ENCODE data around the gene RCAN1. TPM values are rescaled to one million over a fixed set of nuclear protein-coding genes. Genes with fewer than 3 reads are reported as not detected.

RCAN1 gene
- total and polyA plus RNA-seq, 2 of the 8 experiments (the other 6 are each of a cell fraction or from before 2014, with no cell fraction given): 1.7 to 6.4 TPM

DNA sequence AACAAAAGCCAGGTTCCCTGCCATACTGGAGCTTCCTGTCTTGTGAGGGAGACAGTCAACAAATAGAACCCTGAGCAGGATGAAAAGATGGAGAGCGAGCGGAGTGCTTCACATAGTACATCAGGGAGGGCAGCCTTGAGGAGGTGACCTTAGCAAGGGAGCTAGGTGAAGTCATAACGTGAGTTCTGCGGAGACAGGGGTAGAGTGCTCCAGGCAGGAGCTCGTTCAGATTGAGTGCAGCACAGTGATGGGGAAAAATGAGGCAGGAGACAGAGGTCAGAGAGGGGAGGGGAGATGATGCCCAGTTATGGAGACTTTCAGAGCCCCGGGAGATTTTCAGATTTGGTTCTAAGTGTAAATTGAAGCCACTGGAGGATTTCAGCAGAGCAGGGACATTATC lies 38.6 kb upstream of the RCAN1 start:
- Histone ChIP-seq H2BK12ac (ENCODE audit: low read depth, low read length) (no peak overlapping the region), H2BK120ac (replicated peaks; ENCODE audit: low read depth, low read length) (no peak overlapping the region), H3K23me2 (ENCODE audit: low read depth, low read length) (no peaks in the 10 kb centered on the region; the same call in 1 of the 2 replicates), H4K20me1 (replicated peaks in 1 of 2; ENCODE audit: control insufficient read depth in 1 of 2, insufficient read depth in 2 of 2, low read length in 2 of 2) (no peaks in the 10 kb centered on the region), H3K4ac (replicated peaks; ENCODE audit: insufficient read length, low read depth, low read length) (no peak overlapping the region), H3K4me3 (ENCODE audit: extremely low read depth in 1 of 4, insufficient read depth in 2 of 4, low read depth in 3 of 4, low read length in 4 of 4) (no peak overlapping the region), H3K79me1 (ENCODE audit: low read depth, low read length) (no peaks in the 10 kb centered on the region), H3K14ac (ENCODE audit: insufficient read length) (no peak overlapping the region), H3K9me3 (ENCODE audit: insufficient read depth in 2 of 2, low read depth in 1 of 2, low read length in 1 of 2) (no peaks in the 10 kb centered on the region), H3K27ac (ENCODE audit: low read depth, low read length) (no peak overlapping the region), H2BK15ac (ENCODE audit: low read length) (no peak overlapping the region), H4K5ac (ENCODE audit: insufficient read length, low read depth, low read length) (no peak overlapping the region), H3K9ac (replicated peaks in 1 of 4; ENCODE audit: extremely low read depth in 1 of 4, low read depth in 3 of 4, low read length in 3 of 4) (no peak overlapping the region), H3K4me1 (replicated peaks in 1 of 4; ENCODE audit: control insufficient read depth in 3 of 4, insufficient read depth in 4 of 4, low read length in 3 of 4) (no peaks in the 10 kb centered on the region), H3K4me2 (ENCODE audit: insufficient read depth in 1 of 2, low read depth in 2 of 2, low read length in 2 of 2) (no peak overlapping the region), H3K27me3 (replicated peaks in 1 of 4; ENCODE audit: control insufficient read depth in 3 of 4, extremely low read depth in 1 of 4, insufficient read depth in 3 of 4, low read length in 3 of 4) (0 out of 7 replicates have a peak, but pooled peaks cover 0 to 2% (median 0%) of the 10 kb centered on the region in 4 experiments), H2BK20ac (ENCODE audit: low read length) (no peak overlapping the region), H3K56ac (replicated peaks; ENCODE audit: insufficient read length, low read depth, low read length) (no peak overlapping the region), H2AK5ac (ENCODE audit: low read depth, low read length) (no peak overlapping the region), H3K23ac (ENCODE audit: insufficient read length) (no peak overlapping the region), H3K79me2 (ENCODE audit: control insufficient read depth in 1 of 2, insufficient read depth in 2 of 2, low read length in 2 of 2) (no peaks in the 10 kb centered on the region), H4K8ac (ENCODE audit: extremely low read depth, insufficient read depth, low read length) (no peak overlapping the region), H4K91ac (replicated peaks; ENCODE audit: insufficient read length, low read length) (no peak overlapping the region), H3K36me3 (ENCODE audit: control insufficient read depth in 2 of 4, insufficient read depth in 4 of 4, low read length in 3 of 4) (no peaks in the 10 kb centered on the region), H2AFZ (ENCODE audit: low read length) (no peak overlapping the region), H3K18ac (ENCODE audit: extremely low read depth, low read length) (no peak overlapping the region), H2BK5ac (ENCODE audit: low read depth, low read length) (no peak overlapping the region)
- CTCF ChIA-PET (ENCODE audit: partially characterized antibody): interaction anchor here (1.2 kb wide), 1 partner anchor 16 kb away, joined by 4 read pairs; no protein-coding TSS in a partner anchor
- WGBS, 2 experiments (ENCODE audit: extremely low coverage in 1 of 2, insufficient coverage in 1 of 2, insufficient read length in 1 of 2, insufficient replicate concordance in 2 of 2, low coverage in 1 of 2, low lambda C conversion rate in 2 of 2, missing lambda C conversion rate in 1 of 2): 99% methylated on average over 6 of the region's 6 CpGs; no CpG with 5 or more reads in 1 of the 2 experiments
- no peak for FAIRE-seq
- no peak for DNase-seq (ENCODE audit: low read depth in 1 of 2, low spot score in 2 of 2)
- POLR2A ChIA-PET (ENCODE audit: partially characterized antibody): no interaction called here
- TF ChIP-seq FOSL1 (IDR thresholded peaks at IDR 0.05; ENCODE audit: insufficient read depth, low read depth, low read length): no peak
- TF ChIP-seq EZH2 (IDR thresholded peaks at IDR 0.05; ENCODE audit: low read depth, low read length, severe bottlenecking): no peak
- TF ChIP-seq, protein P1, sequence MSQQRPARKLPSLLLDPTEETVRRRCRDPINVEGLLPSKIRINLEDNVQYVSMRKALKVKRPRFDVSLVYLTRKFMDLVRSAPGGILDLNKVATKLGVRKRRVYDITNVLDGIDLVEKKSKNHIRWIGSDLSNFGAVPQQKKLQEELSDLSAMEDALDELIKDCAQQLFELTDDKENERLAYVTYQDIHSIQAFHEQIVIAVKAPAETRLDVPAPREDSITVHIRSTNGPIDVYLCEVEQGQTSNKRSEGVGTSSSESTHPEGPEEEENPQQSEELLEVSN (IDR thresholded peaks at IDR 0.05): no peak
- TF ChIP-seq, protein P2, sequence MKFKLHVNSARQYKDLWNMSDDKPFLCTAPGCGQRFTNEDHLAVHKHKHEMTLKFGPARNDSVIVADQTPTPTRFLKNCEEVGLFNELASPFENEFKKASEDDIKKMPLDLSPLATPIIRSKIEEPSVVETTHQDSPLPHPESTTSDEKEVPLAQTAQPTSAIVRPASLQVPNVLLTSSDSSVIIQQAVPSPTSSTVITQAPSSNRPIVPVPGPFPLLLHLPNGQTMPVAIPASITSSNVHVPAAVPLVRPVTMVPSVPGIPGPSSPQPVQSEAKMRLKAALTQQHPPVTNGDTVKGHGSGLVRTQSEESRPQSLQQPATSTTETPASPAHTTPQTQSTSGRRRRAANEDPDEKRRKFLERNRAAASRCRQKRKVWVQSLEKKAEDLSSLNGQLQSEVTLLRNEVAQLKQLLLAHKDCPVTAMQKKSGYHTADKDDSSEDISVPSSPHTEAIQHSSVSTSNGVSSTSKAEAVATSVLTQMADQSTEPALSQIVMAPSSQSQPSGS (IDR thresholded peaks at IDR 0.05; ENCODE audit: low read length): no peak
- no peak for TF ChIP-seq JUN (IDR thresholded peaks at IDR 0.05; ENCODE audit: low read depth, low read length)
- no peak for TF ChIP-seq NANOG (IDR thresholded peaks at IDR 0.05; ENCODE audit: insufficient read depth, low read depth, low read length, poor library complexity, severe bottlenecking)
